GM12872 (cell line): ENCODE measurements around the gene ANTKMT.

ENCODE experiments used
- CTCF ChIP-seq: IDR thresholded peaks from 3 replicates; pipeline ENCODE4 v1.5.1; 2011; ENCODE audit warnings: low read depth, mild to moderate bottlenecking, low read length, moderate library complexity; ENCODE audit not compliant: insufficient read depth

ANTKMT gene

GRCh38 chr16:760065-760464 lies 39.1 kb downstream of the ANTKMT start:
- TF ChIP-seq CTCF, result no peak

- no peak for TF ChIP-seq CTCF
Measured at GRCh38 chr16:760545-761343, 39.8 kb downstream of the ANTKMT start, which contains the start of gene MSLN. Gene MSLN, plus strand, starts transcription at chr16:760734. Its CDS starts 1,947 bp downstream, at chr16:762681.

GRCh38 chr16:761625-762513 lies 40.9 kb downstream of the ANTKMT start:
- no peak for TF ChIP-seq CTCF

- TF ChIP-seq CTCF, result no peak
Measured at GRCh38 chr16:762595-763268, 41.8 kb downstream of the ANTKMT start.

GRCh38 chr16:763369-764183 lies 42.6 kb downstream of the ANTKMT start:
- TF ChIP-seq CTCF, result no peak

GRCh38 chr16:764184-764750 lies 43.3 kb downstream of the ANTKMT start:
- no peak for TF ChIP-seq CTCF
